Measurements from ENCODE around the gene CATSPERD.

- TF ChIP-seq REST (IDR thresholded peaks at IDR 0.05; ENCODE audit: insufficient read depth in 1 of 2, low read depth in 2 of 2, low read length in 2 of 2) (no peak), SIN3A (IDR thresholded peaks at IDR 0.05; ENCODE audit: borderline replicate concordance, insufficient read depth, low read length) (no peak), TAF1 (IDR thresholded peaks at IDR 0.05; ENCODE audit: borderline replicate concordance, insufficient read depth, low read length) (no peak), POLR2AphosphoS5 (IDR thresholded peaks at IDR 0.05; ENCODE audit: low read depth, low read length) (no peak), FOXP2 (optimal IDR thresholded peaks at IDR 0.05; ENCODE audit: borderline replicate concordance, extremely low read depth, extremely low read length, insufficient read depth) (no peak)
Observed at GRCh38 chr19:5825178-5825577, 104.7 kb downstream of the CATSPERD start.
